Measurements from ENCODE around the gene SFMBT2. TPM values are rescaled to one million over a fixed set of nuclear protein-coding genes. Genes with fewer than 3 reads are reported as not detected.

Gene SFMBT2
- total and polyA plus RNA-seq, 10 of the 15 experiments (the other 5 are each of a cell fraction or from before 2014, with no cell fraction given): 2.8 to 29.6 (median 15.1) TPM

DNA sequence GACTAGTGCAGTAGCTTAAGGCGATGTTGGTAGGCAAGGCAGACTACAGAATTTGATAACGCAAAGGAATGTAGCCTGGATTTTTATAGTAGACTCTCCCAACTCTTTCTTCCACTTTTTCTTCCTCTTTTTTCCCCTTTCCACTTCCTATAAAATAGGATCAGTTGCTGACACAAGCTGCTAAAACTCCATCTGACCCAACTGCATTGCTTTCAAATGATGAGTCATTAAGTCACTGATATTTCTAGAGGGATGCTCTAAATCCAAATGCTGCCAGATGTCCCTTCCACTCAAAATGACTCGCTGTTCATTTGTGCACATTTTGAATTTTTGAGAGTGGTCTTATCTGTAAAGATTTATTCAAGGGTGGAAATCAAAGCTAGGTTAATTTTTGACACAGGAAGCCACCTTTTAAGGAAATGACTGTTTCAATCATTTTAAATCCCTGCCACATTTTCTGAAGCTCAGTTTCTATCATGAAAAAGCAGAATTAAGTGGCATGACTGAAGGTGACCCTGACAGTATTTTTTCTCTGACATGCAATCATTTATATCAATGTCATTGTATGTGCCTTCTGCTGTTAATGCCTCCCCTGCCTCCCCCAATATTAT lies 25.8 kb upstream of the SFMBT2 start:
- ChIA-PET POLR2A (interaction anchor here (1.2 to 1.6 kb wide), 2 partner anchors 9 to 49 kb away, joined by 6 to 9 read pairs; no protein-coding TSS in a partner anchor), SMC1A (ENCODE audit: uncharacterized antibody, unreplicated experiment) (interaction anchor here (0.7 to 3.2 kb wide), 16 partner anchors 8 to 84 kb away, joined by 3 to 24 read pairs (median 6); partner anchors contain the start of gene SFMBT2), RAD21 (ENCODE audit: unreplicated experiment) (interaction anchor here (0.6 to 2.7 kb wide), 10 partner anchors 8 to 251 kb away, joined by 3 to 13 read pairs (median 4); partner anchors contain the start of gene SFMBT2), CTCF (interaction anchor here (0.5 to 2.0 kb wide), 7 partner anchors 8 to 750 kb away, joined by 3 to 9 read pairs (median 3); no protein-coding TSS in a partner anchor)
- Histone ChIP-seq H3K27ac (ENCODE audit: control insufficient read depth, insufficient read depth) (no peak overlapping the region), H3K9ac (ENCODE audit: control insufficient read depth, insufficient read depth, low read length) (no peak overlapping the region), H3K36me3 (ENCODE audit: control insufficient read depth in 2 of 2, insufficient read depth in 2 of 2, low read length in 1 of 2) (no peaks in the 10 kb centered on the region), H3K4me1 (ENCODE audit: control insufficient read depth, insufficient read depth, low read length) (peaks cover 20% of the 10 kb centered on the region), H3K27me3 (replicated peaks in 1 of 2; ENCODE audit: control insufficient read depth in 2 of 2, insufficient read depth in 2 of 2, low read length in 1 of 2) (no peaks in the 10 kb centered on the region), H3K79me2 (ENCODE audit: control insufficient read depth, insufficient read depth, low read length) (no peaks in the 10 kb centered on the region), H3K4me3 (no peak overlapping the region), H3K4me2 (ENCODE audit: control insufficient read depth, insufficient read depth) (no peak overlapping the region), H2AFZ (ENCODE audit: control insufficient read depth, low read depth, low read length) (no peak overlapping the region), H3K9me3 (replicated peaks; ENCODE audit: control insufficient read depth, insufficient read depth, low read length) (no peaks in the 10 kb centered on the region), H4K20me1 (ENCODE audit: control insufficient read depth, insufficient read depth) (no peaks in the 10 kb centered on the region)
- in situ Hi-C loops (cut with MboI) (no loop called here), intact Hi-C loops (cut with micrococcal nuclease; ENCODE audit: unreplicated experiment) (loop anchor here (5.0 kb wide), 1 partner anchor 86 kb away; no protein-coding TSS in a partner anchor)
- no TSS peak for BruUV-seq (replicated peaks)
- DNase-seq (ENCODE audit: low read depth, low spot score): no peak
- TF ChIP-seq, protein P1, sequence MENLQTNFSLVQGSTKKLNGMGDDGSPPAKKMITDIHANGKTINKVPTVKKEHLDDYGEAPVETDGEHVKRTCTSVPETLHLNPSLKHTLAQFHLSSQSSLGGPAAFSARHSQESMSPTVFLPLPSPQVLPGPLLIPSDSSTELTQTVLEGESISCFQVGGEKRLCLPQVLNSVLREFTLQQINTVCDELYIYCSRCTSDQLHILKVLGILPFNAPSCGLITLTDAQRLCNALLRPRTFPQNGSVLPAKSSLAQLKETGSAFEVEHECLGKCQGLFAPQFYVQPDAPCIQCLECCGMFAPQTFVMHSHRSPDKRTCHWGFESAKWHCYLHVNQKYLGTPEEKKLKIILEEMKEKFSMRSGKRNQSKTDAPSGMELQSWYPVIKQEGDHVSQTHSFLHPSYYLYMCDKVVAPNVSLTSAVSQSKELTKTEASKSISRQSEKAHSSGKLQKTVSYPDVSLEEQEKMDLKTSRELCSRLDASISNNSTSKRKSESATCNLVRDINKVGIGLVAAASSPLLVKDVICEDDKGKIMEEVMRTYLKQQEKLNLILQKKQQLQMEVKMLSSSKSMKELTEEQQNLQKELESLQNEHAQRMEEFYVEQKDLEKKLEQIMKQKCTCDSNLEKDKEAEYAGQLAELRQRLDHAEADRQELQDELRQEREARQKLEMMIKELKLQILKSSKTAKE (IDR thresholded peaks at IDR 0.05; ENCODE audit: low read depth, poor library complexity, severe bottlenecking): no peak
- TF ChIP-seq CBX3 (IDR thresholded peaks at IDR 0.05; ENCODE audit: borderline replicate concordance, low read depth) (no peak), PKNOX1 (IDR thresholded peaks at IDR 0.05) (peak; percentile 9; the same call in 1 of the 2 replicates), PML (IDR thresholded peaks at IDR 0.05; ENCODE audit: low read length) (no peak), NFIC (IDR thresholded peaks at IDR 0.05; ENCODE audit: low read depth, low read length) (0 out of 2 replicates have a peak, but pooled peaks have one; percentile 13), JUNB (IDR thresholded peaks at IDR 0.05) (peak; percentile 24; the same call in 1 of the 2 replicates)
- ATAC-seq: peak; percentile 56
- WGBS (ENCODE audit: insufficient coverage, insufficient replicate concordance, low lambda C conversion rate, missing lambda C conversion rate): 91% methylated on average over 3 of the region's 3 CpGs
- FAIRE-seq: no peak
